COLO829 (cell line): ENCODE data around the gene NUDT21.
A peak's percentile ranks its signal among the peaks of the same experiment; 100 is the strongest.
"Not testable (repeated sequence)": the region's sequence is repeated elsewhere in the genome, so short reads cannot be mapped to it uniquely, and the experiment has no call there.

Experiments used
- DNase-seq: peaks from one replicate; pipeline ENCODE4 v3.0.0; 2012; ENCODE audit warnings: low spot score

Gene NUDT21

GRCh38 chr16:56450986-56451752, at the start of gene NUDT21, which contains the start of gene OGFOD1:
Gene NUDT21, minus strand, starts transcription at chr16:56451332. Its CDS starts 130 bp downstream, at chr16:56451202.
Gene OGFOD1, plus strand, starts transcription at chr16:56451554. Its CDS starts 59 bp downstream, at chr16:56451613.
- DNase-seq = peak; percentile 96

GRCh38 chr16:56493815-56494214, 42.7 kb upstream of the NUDT21 start:
- no peak for DNase-seq

DNA sequence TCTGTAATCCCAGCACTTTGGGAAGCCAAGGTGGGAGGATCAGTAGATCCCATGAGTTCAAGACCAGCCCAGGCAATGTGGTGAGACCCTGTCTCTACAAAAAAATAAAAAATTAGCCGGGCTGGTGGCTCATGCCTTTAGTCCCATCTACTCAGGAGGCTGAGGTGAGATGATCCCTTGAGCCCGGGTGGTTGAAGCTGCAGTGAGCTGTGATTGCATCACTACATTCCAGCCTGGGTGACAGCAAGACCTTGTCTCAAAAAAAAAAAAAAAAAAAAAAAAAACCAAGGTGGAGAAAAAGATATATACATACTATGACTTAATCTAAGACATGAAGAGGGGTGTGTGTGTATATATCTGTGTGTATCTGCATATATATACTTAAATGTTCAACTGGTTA, 42.0 kb upstream of the NUDT21 start:
- no peak for DNase-seq

DNA sequence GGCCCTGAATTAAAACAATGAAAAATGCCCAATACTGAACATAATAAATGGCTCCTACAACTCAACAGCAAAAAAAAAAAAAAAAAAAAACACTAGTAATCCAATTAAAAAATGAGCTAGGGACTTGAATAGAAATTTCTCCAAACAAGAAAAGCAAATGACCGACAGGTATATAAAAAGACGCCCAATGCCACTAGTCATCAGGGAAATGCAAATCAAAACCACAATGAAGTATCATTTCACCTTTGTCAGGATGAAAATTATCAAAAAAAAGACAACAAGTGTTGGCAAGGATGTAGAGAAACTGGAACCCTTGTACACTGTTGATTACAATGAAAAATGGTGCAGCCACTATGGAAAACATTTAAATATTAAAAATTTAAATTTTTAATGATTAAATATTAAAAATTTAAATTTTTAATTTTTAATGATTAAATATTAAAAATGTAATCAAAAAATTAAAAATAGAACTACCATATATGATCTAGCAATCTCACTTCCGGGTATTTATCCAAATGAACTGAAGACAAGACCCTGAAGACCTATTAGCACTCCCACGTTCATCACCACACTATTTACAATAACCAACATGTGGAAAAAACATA, 40.6 kb upstream of the NUDT21 start:
- DNase-seq = no peak

GRCh38 chr16:56488868-56489267, 37.7 kb upstream of the NUDT21 start:
- DNase-seq = not testable (repeated sequence)

GRCh38 chr16:56488035-56488434, 36.9 kb upstream of the NUDT21 start:
- no peak for DNase-seq

DNA sequence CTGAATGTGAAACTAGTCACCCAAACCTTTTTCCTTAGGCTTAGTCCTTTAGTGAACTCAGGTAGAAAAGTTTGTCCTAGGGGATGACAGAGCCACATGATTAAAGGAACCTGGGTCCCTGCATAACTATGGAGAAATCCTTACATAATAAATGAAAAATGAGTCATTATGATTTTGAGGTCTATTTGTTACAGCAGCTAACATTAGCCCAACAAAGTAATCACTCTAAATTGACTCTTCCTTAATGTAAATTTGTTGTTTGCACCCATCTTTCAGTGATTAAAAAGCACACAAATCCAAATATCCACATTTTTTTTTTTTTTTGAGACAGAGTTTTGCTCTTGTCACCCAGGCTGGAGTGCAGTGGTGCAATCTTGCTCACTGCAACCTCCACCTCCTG, 32.3 kb upstream of the NUDT21 start:
- no peak for DNase-seq

DNA sequence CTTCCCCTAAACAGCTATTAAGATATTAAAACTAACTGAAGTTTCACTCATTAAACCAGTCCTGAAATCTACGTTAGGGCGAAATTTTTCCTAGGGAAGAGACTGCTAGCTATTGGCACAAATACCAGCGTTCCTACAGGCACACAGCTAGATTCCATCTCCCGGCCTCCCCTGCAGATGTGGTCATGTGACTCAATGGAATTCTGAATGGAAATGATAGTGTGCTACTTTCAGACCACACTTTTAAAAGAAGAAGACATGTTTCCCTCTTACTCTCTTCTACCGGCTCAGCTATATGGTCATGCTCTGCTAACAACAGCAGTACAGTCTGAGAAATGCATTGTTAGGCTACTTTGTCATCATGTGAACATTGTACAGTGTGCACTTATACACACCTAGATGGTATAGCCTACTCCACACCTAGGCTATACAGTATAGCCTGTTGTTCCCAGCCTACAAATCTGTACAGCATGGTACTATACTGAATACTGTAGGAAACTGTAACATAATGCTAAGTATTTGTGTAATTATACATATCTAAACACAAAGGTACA, 31.6 kb upstream of the NUDT21 start:
- DNase-seq = no peak

DNA sequence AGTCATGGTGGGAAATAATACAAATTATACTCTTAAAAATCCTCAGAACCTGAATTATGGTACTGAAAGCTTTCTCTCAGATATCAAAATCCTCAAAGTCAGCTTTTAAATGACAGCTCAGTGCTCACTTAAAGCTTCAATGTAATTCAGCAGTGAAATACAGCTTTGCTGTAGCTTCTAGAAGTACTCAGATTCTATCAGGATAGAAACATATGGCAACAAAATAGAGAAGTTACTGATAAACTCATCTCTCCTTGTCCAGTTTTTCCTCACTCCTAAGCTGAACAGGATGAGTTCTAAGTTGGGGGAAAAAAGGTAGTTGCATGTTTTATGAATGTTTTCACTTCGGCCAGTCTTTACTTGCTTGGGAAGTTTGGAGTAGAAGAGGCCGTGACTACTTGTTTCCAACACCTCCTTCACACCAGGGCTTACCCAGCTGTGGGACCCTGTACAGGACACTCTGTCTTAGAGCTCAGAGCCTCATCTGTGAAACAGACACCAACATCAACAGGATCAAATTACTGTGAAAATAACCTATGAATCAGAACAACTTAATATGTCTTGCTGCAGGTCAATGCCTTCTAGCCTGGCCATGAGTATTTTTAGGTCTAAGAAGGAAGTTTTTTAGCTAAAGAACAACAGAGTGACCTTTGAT, 30.5 kb upstream of the NUDT21 start:
- DNase-seq = no peak

GRCh38 chr16:56480776-56481467, 29.8 kb upstream of the NUDT21 start:
- DNase-seq = no peak

DNA sequence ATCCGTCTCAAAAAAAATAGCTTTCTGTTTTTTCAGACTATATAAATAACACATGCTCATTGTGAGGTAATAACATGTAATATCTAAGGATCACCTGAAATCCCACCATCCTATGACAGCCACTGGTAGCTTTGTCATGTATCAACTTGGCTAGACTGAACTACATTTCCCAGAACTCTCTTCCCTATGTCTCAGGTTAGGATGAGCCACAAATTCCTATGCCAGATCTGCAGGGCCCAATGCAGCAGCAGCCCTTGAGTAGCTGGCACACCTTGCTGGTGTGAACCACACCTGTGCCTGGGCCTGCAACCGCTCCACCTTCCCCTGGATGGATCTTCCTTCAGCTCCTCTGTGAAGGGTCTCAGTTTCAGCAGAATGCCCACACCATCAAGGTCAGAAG, 28.3 kb upstream of the NUDT21 start:
- DNase-seq = no peak

- DNase-seq = no peak
Measured at GRCh38 chr16:56478281-56479049, 27.3 kb upstream of the NUDT21 start.

GRCh38 chr16:56477096-56477878, 26.2 kb upstream of the NUDT21 start:
- peak; percentile 68 for DNase-seq

- no peak for DNase-seq
Measured at GRCh38 chr16:56475201-56475600, 24.1 kb upstream of the NUDT21 start.

- DNase-seq = no peak
Measured at GRCh38 chr16:56470666-56471065, 19.5 kb upstream of the NUDT21 start.

- DNase-seq = no peak
Measured at GRCh38 chr16:56470232-56470631, 19.1 kb upstream of the NUDT21 start.

DNA sequence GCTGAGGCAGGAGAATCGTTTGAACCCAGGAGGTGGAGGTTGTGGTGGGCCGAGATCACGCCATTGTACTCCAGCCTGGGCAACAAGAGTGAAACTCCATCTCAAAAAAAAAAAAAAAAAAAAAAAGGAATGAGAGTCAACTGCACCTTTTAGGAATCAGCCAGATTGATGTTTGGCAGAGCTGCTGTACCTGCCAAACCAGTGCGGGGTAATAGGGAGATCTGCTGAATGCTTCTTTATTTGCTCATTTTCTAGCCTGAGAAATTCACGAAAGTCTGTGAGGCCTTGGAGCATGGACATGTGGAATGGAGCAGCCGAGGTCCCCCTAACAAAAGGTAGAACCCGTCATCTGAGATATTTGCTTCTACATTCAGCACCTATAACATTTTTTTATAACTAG, 18.6 kb upstream of the NUDT21 start:
- no peak for DNase-seq

- no peak for DNase-seq
Measured at GRCh38 chr16:56468800-56469199, 17.7 kb upstream of the NUDT21 start.

DNA sequence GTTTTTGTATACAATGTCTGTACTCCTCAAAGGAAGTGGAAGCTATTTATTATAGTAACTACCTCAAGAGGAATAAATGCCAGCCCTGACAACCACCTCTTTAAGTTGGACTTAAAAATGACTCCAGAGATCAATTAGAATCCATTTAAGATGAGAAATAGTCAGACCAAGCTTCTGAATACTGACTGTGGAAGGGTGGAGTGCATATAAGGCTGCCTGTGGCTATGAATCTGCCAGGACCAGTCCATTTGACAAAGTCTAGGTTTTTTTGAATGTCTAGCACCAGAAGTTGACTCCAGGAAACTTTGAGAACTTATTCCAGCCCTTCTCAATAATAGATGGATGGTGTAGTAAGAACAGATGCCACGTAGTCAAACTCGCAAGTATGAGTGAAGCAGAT, 15.2 kb upstream of the NUDT21 start:
- DNase-seq = no peak

- no peak for DNase-seq
Measured at GRCh38 chr16:56463153-56463552, 12.0 kb upstream of the NUDT21 start.
